Embryonic facial prominence (tissue), 1 donor: Measurements from ENCODE around the gene GPR33.
A peak's percentile ranks its signal among the peaks of the same experiment; 100 is the strongest.
"Not testable (repeated sequence)": the region's sequence is repeated elsewhere in the genome, so short reads cannot be mapped to it uniquely, and the experiment has no call there.

Experiments
- DNase-seq: peaks from one replicate; pipeline ENCODE4 v3.0.0-alpha.2; 2016; ENCODE audit errors: extremely low spot score

Gene GPR33

GRCh38 chr14:31457665-31458659, 29.9 kb downstream of the GPR33 start:
- DNase-seq: no peak

- peak; percentile 88 for DNase-seq
These were observed 30.8 kb downstream of the GPR33 start, which contains the start of gene DTD2 for GRCh38 chr14:31456841-31457664. TSS of gene DTD2 (minus strand) at chr14:31457506. CDS start at chr14:31457393, 113 bp downstream.

DNA sequence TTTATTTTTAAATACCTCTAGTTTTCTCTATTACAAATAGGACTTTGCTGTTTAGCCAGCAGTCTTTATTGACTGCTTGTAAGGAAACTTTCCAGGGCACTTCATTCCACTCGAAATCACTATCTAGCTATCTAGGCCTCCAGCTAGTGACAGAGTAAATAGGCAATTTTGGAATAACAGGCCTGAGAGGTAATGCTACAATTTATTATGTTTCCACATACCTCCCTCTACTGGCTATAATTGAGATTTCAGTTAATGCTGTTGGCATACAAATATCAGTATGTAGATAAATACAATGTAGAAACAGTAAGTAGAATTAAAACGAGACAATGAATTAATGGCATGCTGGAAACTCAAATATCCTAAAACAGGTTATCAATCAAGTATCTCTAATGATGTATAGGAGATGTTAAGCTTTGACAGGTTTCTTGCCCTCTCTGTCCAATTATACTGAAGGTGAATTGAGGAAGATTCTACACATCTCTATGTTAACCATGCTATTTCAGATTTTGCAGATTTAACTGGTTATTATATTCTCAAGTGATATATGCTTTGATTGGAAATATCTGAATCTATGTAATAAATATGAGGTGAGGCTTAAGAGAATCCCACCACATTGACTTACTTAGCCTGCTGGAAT, 37.7 kb downstream of the GPR33 start:
- DNase-seq: no peak

GRCh38 chr14:31449136-31449535, 38.7 kb downstream of the GPR33 start:
- DNase-seq: no peak

DNA sequence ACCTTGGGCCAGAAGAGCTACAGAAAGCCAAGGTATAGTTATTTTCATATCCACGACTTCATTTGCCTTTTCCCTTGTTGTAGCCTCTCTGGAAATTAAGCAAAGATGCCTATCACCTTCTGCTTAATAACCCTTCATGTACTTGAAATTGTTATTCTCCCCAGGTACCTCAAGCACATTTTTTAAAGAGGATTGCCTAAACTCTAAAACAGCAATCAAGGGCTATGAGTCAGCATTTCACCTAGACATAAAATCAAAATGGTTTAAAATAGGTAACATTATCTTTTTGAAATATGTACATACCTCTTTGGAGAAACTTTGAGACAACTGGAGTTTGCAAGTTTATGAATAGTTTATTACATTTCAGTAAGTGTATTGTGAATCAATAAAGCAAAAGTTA, 42.1 kb downstream of the GPR33 start:
- no peak for DNase-seq

- no peak for DNase-seq
These were observed 45.6 kb downstream of the GPR33 start for GRCh38 chr14:31442284-31442683.

- no peak for DNase-seq
These were observed 46.3 kb downstream of the GPR33 start for GRCh38 chr14:31441273-31442111.

GRCh38 chr14:31440280-31440679, 47.6 kb downstream of the GPR33 start:
- DNase-seq: no peak

DNA sequence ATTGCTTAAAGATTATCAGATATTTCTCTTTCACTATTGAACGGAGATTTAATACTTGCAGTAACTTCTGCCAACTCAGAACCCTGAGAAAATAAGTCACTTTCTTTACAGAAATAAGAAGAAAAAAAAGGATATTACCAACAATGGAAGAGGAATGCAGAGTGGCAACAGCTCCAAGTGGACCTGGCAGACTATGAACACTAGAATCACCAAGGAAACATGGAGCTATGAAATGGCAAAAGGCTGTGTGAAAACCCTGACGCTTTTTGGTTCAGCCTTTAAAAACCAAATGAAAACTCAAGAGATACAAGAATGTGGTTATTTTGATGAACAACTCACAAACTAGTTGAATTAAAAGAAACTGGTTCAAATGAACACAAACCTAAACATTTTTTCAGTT, 48.3 kb downstream of the GPR33 start:
- no peak for DNase-seq

GRCh38 chr14:31437045-31437691, 50.7 kb downstream of the GPR33 start:
- DNase-seq: not testable (repeated sequence)

DNA sequence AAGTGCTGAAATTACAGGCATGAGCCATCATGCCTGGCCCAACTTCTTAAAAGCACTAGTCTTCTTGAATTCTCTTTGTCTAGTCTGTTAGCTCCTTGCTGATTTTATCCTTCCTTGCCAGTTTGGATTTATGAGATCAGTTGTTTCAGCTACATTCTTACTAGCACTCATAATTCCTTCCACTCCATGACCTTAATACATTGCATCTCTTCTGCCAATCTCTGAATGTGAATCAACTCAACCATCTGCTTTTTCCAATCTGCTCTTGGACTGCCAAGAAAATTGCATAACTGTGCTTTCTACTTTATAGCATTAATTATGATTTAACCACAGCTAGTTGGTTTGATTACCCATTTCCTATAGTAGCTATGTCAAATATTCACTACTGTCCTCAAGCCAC, 52.6 kb downstream of the GPR33 start:
- DNase-seq: no peak
